IPS-20b (cell line): ENCODE data around the gene WNT4.

Experiments
- H3K27ac ChIP-seq: one replicate; pipeline ENCODE4 v1.5.1; 2013; ENCODE audit warnings: low read length
- H3K27me3 ChIP-seq: 2 replicates; pipeline ENCODE4 v1.6.1; 2013; ENCODE audit warnings: mild to moderate bottlenecking, low read length, inconsistent platforms; ENCODE audit not compliant: insufficient read depth
- H3K36me3 ChIP-seq: 2 replicates; pipeline ENCODE4 v1.6.1; 2013; ENCODE audit warnings: low read depth, mild to moderate bottlenecking, inconsistent platforms, low read length, moderate library complexity; ENCODE audit not compliant: insufficient read depth
- H3K4me1 ChIP-seq: 2 replicates; pipeline ENCODE4 v1.6.1; 2013; ENCODE audit warnings: mild to moderate bottlenecking, control low read depth, inconsistent platforms, low read length, moderate library complexity; ENCODE audit not compliant: insufficient read depth
- H3K4me3 ChIP-seq: 2 replicates; pipeline ENCODE4 v1.5.1; 2013; ENCODE audit warnings: mild to moderate bottlenecking, low read length, inconsistent platforms
- H3K9ac ChIP-seq: 2 replicates; pipeline ENCODE4 v1.6.1; 2013; ENCODE audit warnings: low read depth, mild to moderate bottlenecking, inconsistent platforms, low read length, moderate library complexity
- H3K9me3 ChIP-seq: 2 replicates; pipeline ENCODE4 v1.6.1; 2013; ENCODE audit warnings: mild to moderate bottlenecking, low read depth, low read length, inconsistent platforms; ENCODE audit not compliant: insufficient read depth

Gene WNT4

GRCh38 chr1:22114083-22115012, 28.5 kb downstream of the WNT4 start:
- H3K27ac ChIP-seq: no peak overlapping the region
- H3K36me3 ChIP-seq: peaks cover 4% of the 10 kb centered on the region; the same call in 1 of the 2 replicates
- no peak overlapping the region for H3K4me3 ChIP-seq
- peaks cover 12% of the 10 kb centered on the region for H3K4me1 ChIP-seq
- no peaks in the 10 kb centered on the region for H3K27me3 ChIP-seq
- H3K9me3 ChIP-seq: no peaks in the 10 kb centered on the region
- H3K9ac ChIP-seq: peak overlapping the region; percentile 4; the same call in 1 of the 2 replicates

GRCh38 chr1:22112554-22112953, 30.3 kb downstream of the WNT4 start:
- Histone ChIP-seq H3K27ac (no peak overlapping the region), H3K9me3 (no peaks in the 10 kb centered on the region), H3K27me3 (no peaks in the 10 kb centered on the region), H3K9ac (no peak overlapping the region), H3K4me3 (no peak overlapping the region), H3K4me1 (peaks cover 12% of the 10 kb centered on the region), H3K36me3 (peaks cover 4% of the 10 kb centered on the region; the same call in 1 of the 2 replicates)

- no peak overlapping the region for H3K9ac ChIP-seq
- no peaks in the 10 kb centered on the region for H3K9me3 ChIP-seq
- H3K4me1 ChIP-seq: peaks cover 12% of the 10 kb centered on the region
- H3K27me3 ChIP-seq: no peaks in the 10 kb centered on the region
- peaks cover 4% of the 10 kb centered on the region; the same call in 1 of the 2 replicates for H3K36me3 ChIP-seq
- no peak overlapping the region for H3K4me3 ChIP-seq
- no peak overlapping the region for H3K27ac ChIP-seq
These were observed 31.3 kb downstream of the WNT4 start for GRCh38 chr1:22111620-22112019.

- Histone ChIP-seq H3K27me3 (no peaks in the 10 kb centered on the region), H3K4me3 (no peak overlapping the region), H3K27ac (no peak overlapping the region), H3K9me3 (no peaks in the 10 kb centered on the region), H3K4me1 (peaks cover 12% of the 10 kb centered on the region), H3K9ac (no peak overlapping the region), H3K36me3 (peaks cover 4% of the 10 kb centered on the region; the same call in 1 of the 2 replicates)
These were observed 31.8 kb downstream of the WNT4 start for GRCh38 chr1:22111115-22111514.

- Histone ChIP-seq H3K9me3 (no peaks in the 10 kb centered on the region), H3K27ac (no peak overlapping the region), H3K27me3 (no peaks in the 10 kb centered on the region)
These were observed 32.9 kb downstream of the WNT4 start for GRCh38 chr1:22110016-22110415.

GRCh38 chr1:22108339-22109105, 34.4 kb downstream of the WNT4 start:
- Histone ChIP-seq H3K4me3 (no peak overlapping the region), H3K27me3 (no peaks in the 10 kb centered on the region), H3K9me3 (no peaks in the 10 kb centered on the region), H3K4me1 (no peaks in the 10 kb centered on the region), H3K9ac (no peak overlapping the region), H3K36me3 (peaks cover 4% of the 10 kb centered on the region; the same call in 1 of the 2 replicates), H3K27ac (no peak overlapping the region)

More at GRCh38 chr1:22110016-22110415, 32.9 kb downstream of the WNT4 start:
- Histone ChIP-seq H3K4me3 (no peak overlapping the region), H3K9ac (no peak overlapping the region), H3K4me1 (peaks cover 10% of the 10 kb centered on the region; the same call in 1 of the 2 replicates), H3K36me3 (peaks cover 4% of the 10 kb centered on the region; the same call in 1 of the 2 replicates)

GRCh38 chr1:22107126-22107525, 35.8 kb downstream of the WNT4 start:
- Histone ChIP-seq H3K27ac (no peak overlapping the region), H3K36me3 (no peaks in the 10 kb centered on the region; the same call in 1 of the 2 replicates), H3K9ac (no peak overlapping the region), H3K27me3 (no peaks in the 10 kb centered on the region), H3K4me1 (no peaks in the 10 kb centered on the region), H3K9me3 (no peaks in the 10 kb centered on the region), H3K4me3 (no peak overlapping the region)

GRCh38 chr1:22105611-22106207, 37.2 kb downstream of the WNT4 start:
- Histone ChIP-seq H3K27ac (no peak overlapping the region), H3K4me1 (no peaks in the 10 kb centered on the region), H3K27me3 (no peaks in the 10 kb centered on the region)

GRCh38 chr1:22104865-22105437, 37.9 kb downstream of the WNT4 start:
- H3K27ac ChIP-seq: no peak overlapping the region
- H3K36me3 ChIP-seq: peaks cover 2% of the 10 kb centered on the region; the same call in 1 of the 2 replicates

More at GRCh38 chr1:22105611-22106207, 37.2 kb downstream of the WNT4 start:
- H3K9me3 ChIP-seq: no peaks in the 10 kb centered on the region
- H3K36me3 ChIP-seq: peaks cover 2% of the 10 kb centered on the region; the same call in 1 of the 2 replicates
- no peak overlapping the region for H3K4me3 ChIP-seq
- no peak overlapping the region for H3K9ac ChIP-seq

GRCh38 chr1:22104094-22104493, 38.8 kb downstream of the WNT4 start:
- peaks cover 7% of the 10 kb centered on the region; the same call in 1 of the 2 replicates for H3K36me3 ChIP-seq
- no peaks in the 10 kb centered on the region for H3K27me3 ChIP-seq
- no peaks in the 10 kb centered on the region for H3K9me3 ChIP-seq
- H3K27ac ChIP-seq: no peak overlapping the region
- H3K9ac ChIP-seq: no peak overlapping the region
- no peak overlapping the region for H3K4me3 ChIP-seq
- H3K4me1 ChIP-seq: no peaks in the 10 kb centered on the region

More at GRCh38 chr1:22104865-22105437, 37.9 kb downstream of the WNT4 start:
- H3K9me3 ChIP-seq: no peaks in the 10 kb centered on the region
- H3K4me1 ChIP-seq: no peaks in the 10 kb centered on the region
- no peaks in the 10 kb centered on the region for H3K27me3 ChIP-seq
- H3K4me3 ChIP-seq: no peak overlapping the region
- H3K9ac ChIP-seq: no peak overlapping the region

GRCh38 chr1:22102746-22103145, 40.2 kb downstream of the WNT4 start:
- Histone ChIP-seq H3K4me3 (no peak overlapping the region), H3K36me3 (peaks cover 20% of the 10 kb centered on the region), H3K27ac (no peak overlapping the region), H3K4me1 (no peaks in the 10 kb centered on the region), H3K27me3 (no peaks in the 10 kb centered on the region), H3K9ac (no peak overlapping the region), H3K9me3 (no peaks in the 10 kb centered on the region)
